H9 (cell line): ENCODE data around the gene GP1BB. TPM values are rescaled to one million over a fixed set of nuclear protein-coding genes. Genes with fewer than 3 reads are reported as not detected.

Source experiments
- DNase-seq: peaks from one replicate; pipeline ENCODE4 v3.0.0-alpha.2; 2017
- H2AFZ ChIP-seq: one replicate; pipeline ENCODE4 v1.6.1; 2013; ENCODE audit warnings: mild to moderate bottlenecking, low read length, control low read depth, moderate library complexity
- H2AK5ac ChIP-seq: 2 replicates; pipeline ENCODE4 v1.6.1; 2013; ENCODE audit warnings: low read length, control low read depth, mixed read lengths; ENCODE audit not compliant: insufficient read length
- H2BK120ac ChIP-seq: one replicate; pipeline ENCODE4 v1.6.1; 2013; ENCODE audit warnings: low read depth, mild to moderate bottlenecking, low read length, control low read depth, inconsistent platforms; ENCODE audit not compliant: poor library complexity, severe bottlenecking
- H2BK12ac ChIP-seq: 2 replicates; pipeline ENCODE4 v1.6.1; 2013; ENCODE audit warnings: low read length, control low read depth, mixed read lengths, low read depth; ENCODE audit not compliant: insufficient read length
- H2BK15ac ChIP-seq: 2 replicates; pipeline ENCODE4 v1.6.1; 2013; ENCODE audit warnings: low read depth, low read length, control low read depth
- H2BK20ac ChIP-seq: one replicate; pipeline ENCODE4 v1.6.1; 2013; ENCODE audit warnings: low read depth, mild to moderate bottlenecking, low read length, control low read depth, inconsistent platforms; ENCODE audit not compliant: poor library complexity, severe bottlenecking
- H2BK5ac ChIP-seq: 2 replicates; pipeline ENCODE4 v1.6.1; 2013; ENCODE audit warnings: low read length, control low read depth, mixed read lengths; ENCODE audit not compliant: insufficient read length
- H3K14ac ChIP-seq: 2 replicates; pipeline ENCODE4 v1.6.1; 2013; ENCODE audit warnings: low read length, control low read depth; ENCODE audit not compliant: insufficient read depth
- H3K18ac ChIP-seq: 2 replicates; pipeline ENCODE4 v1.6.1; 2013; ENCODE audit warnings: low read depth, mild to moderate bottlenecking, mixed read lengths, low read length, control low read depth; ENCODE audit not compliant: insufficient read length
- H3K23ac ChIP-seq: 2 replicates; pipeline ENCODE4 v1.6.1; 2013; ENCODE audit warnings: low read length, control low read depth, mixed read lengths, low read depth; ENCODE audit not compliant: insufficient read length
- H3K23me2 ChIP-seq: 2 replicates; pipeline ENCODE4 v1.6.1; 2013; ENCODE audit warnings: low read depth, mild to moderate bottlenecking, mixed read lengths, low read length, control low read depth; ENCODE audit not compliant: insufficient read length, poor library complexity, severe bottlenecking
- H3K27ac ChIP-seq: 2 replicates; pipeline ENCODE4 v1.5.1; 2013; ENCODE audit warnings: low read length, control low read depth, mixed read lengths, low read depth; ENCODE audit not compliant: insufficient read length
- H3K27me3 ChIP-seq: 2 replicates; pipeline ENCODE4 v1.6.1; 2013; ENCODE audit warnings: low read length, control low read depth, inconsistent platforms; ENCODE audit not compliant: insufficient read depth
- H3K4ac ChIP-seq: 2 replicates; pipeline ENCODE4 v1.6.1; 2013; ENCODE audit warnings: low read depth, mild to moderate bottlenecking, control low read depth, inconsistent platforms, low read length, moderate library complexity
- H3K4me1 ChIP-seq: 2 replicates; pipeline ENCODE4 v1.6.1; 2013; ENCODE audit warnings: low read length, control low read depth, inconsistent platforms; ENCODE audit not compliant: insufficient read depth
- H3K4me2 ChIP-seq: 2 replicates; pipeline ENCODE4 v1.6.1; 2013; ENCODE audit warnings: low read length, control low read depth, mixed read lengths; ENCODE audit not compliant: insufficient read length, insufficient read depth
- H3K56ac ChIP-seq: 2 replicates; pipeline ENCODE4 v1.6.1; 2013; ENCODE audit warnings: low read depth, mild to moderate bottlenecking, mixed read lengths, low read length, control low read depth; ENCODE audit not compliant: insufficient read length
- H3K79me1 ChIP-seq: 2 replicates; pipeline ENCODE4 v1.6.1; 2013; ENCODE audit warnings: low read depth, mild to moderate bottlenecking, moderate library complexity, low read length, control low read depth, inconsistent platforms; ENCODE audit not compliant: insufficient read depth, poor library complexity, severe bottlenecking
- H3K79me2 ChIP-seq: 2 replicates; pipeline ENCODE4 v1.6.1; 2013; ENCODE audit warnings: low read length, control low read depth, inconsistent platforms; ENCODE audit not compliant: insufficient read depth
- H3K9ac ChIP-seq: 2 replicates; pipeline ENCODE4 v1.6.1; 2013; ENCODE audit warnings: low read length, control low read depth, mixed read lengths; ENCODE audit not compliant: insufficient read length; ENCODE audit errors: extremely low read depth
- H3K9me3 ChIP-seq: one replicate; pipeline ENCODE4 v1.6.1; 2013; ENCODE audit warnings: low read depth, low read length, inconsistent platforms; ENCODE audit not compliant: control insufficient read depth
- H3T11ph ChIP-seq: one replicate; pipeline ENCODE4 v1.6.1; 2013; ENCODE audit warnings: mild to moderate bottlenecking, low read length, control low read depth, inconsistent platforms
- H4K20me1 ChIP-seq: one replicate; pipeline ENCODE4 v1.6.1; 2013; ENCODE audit not compliant: control insufficient read depth, insufficient read length, insufficient read depth
- H4K5ac ChIP-seq: 2 replicates; pipeline ENCODE4 v1.6.1; 2013; ENCODE audit warnings: low read depth, mild to moderate bottlenecking, mixed read lengths, low read length, control low read depth; ENCODE audit not compliant: insufficient read length
- H4K8ac ChIP-seq: replicated peaks from 2 replicates; pipeline ENCODE4 v1.6.1; 2013; ENCODE audit warnings: low read length, control low read depth, mixed read lengths, low read depth; ENCODE audit not compliant: insufficient read length
- H4K91ac ChIP-seq: 2 replicates; pipeline ENCODE4 v1.6.1; 2013; ENCODE audit warnings: low read depth, mild to moderate bottlenecking, moderate library complexity, mixed read lengths, low read length, control low read depth; ENCODE audit not compliant: insufficient read length
- H3K27ac Mint-ChIP-seq, 3 experiments: 2 replicates in 2 of 3; 3 replicates in 1 of 3; pipeline ENCODE4 v1.8.0; 2020 to 2021; ENCODE audit warnings: mixed read lengths in 3 of 3, mild to moderate bottlenecking in 1 of 3, moderate library complexity in 1 of 3
- H3K27me3 Mint-ChIP-seq: 2 replicates; pipeline ENCODE4 v1.8.0; 2021; ENCODE audit warnings: low read depth, mild to moderate bottlenecking, moderate library complexity, mixed read lengths
- H3K36me3 Mint-ChIP-seq, 3 experiments: 2 replicates in 2 of 3; 3 replicates in 1 of 3; pipeline ENCODE4 v1.8.0; 2020 to 2021; ENCODE audit warnings: low read depth in 3 of 3, mixed read lengths in 3 of 3; ENCODE audit not compliant: insufficient read depth in 1 of 3
- H3K4me1 Mint-ChIP-seq, 2 experiments: 2 replicates each; pipeline ENCODE4 v1.8.0; 2020; ENCODE audit warnings: mixed read lengths in 2 of 2
- H3K4me3 Mint-ChIP-seq, 2 experiments: 2 replicates in 1 of 2; 3 replicates in 1 of 2; pipeline ENCODE4 v1.8.0; 2020 to 2021; ENCODE audit warnings: mild to moderate bottlenecking in 2 of 2, mixed read lengths in 2 of 2, moderate library complexity in 1 of 2
- H3K9me3 Mint-ChIP-seq, 2 experiments: 2 replicates in 1 of 2; 3 replicates in 1 of 2; pipeline ENCODE4 v1.8.0; 2020; ENCODE audit warnings: mild to moderate bottlenecking in 2 of 2, mixed read lengths in 2 of 2, moderate library complexity in 1 of 2
- WGBS: extraction: QIAGEN DNeasy Blood & Tissue Kit; methylation state at CpG from one replicate; pipeline ENCODE4 v1.1.7; 2013; ENCODE audit warnings: missing lambda C conversion rate, low lambda C conversion rate, mixed read lengths; ENCODE audit not compliant: insufficient read length; ENCODE audit errors: extremely low coverage; 5-methylcytosine and 5-hydroxymethylcytosine counted together
- total RNA-seq: library from RNA; stranded (reverse); gene quantifications from 2 replicates; pipeline ENCODE4 v1.2.1, GENCODE V29; 2021
- TF ChIP-seq, protein P1 (sequence below): fragments of 200-600 bp; sonication (generic); conservative IDR thresholded peaks from 3 replicates; pipeline ENCODE4 v1.8.0; 2021; ENCODE audit warnings: antibody characterized with exemption, mild to moderate bottlenecking

The GP1BB gene
- total RNA-seq, 1 experiment from 2014 or later = 3.4 TPM

DNA sequence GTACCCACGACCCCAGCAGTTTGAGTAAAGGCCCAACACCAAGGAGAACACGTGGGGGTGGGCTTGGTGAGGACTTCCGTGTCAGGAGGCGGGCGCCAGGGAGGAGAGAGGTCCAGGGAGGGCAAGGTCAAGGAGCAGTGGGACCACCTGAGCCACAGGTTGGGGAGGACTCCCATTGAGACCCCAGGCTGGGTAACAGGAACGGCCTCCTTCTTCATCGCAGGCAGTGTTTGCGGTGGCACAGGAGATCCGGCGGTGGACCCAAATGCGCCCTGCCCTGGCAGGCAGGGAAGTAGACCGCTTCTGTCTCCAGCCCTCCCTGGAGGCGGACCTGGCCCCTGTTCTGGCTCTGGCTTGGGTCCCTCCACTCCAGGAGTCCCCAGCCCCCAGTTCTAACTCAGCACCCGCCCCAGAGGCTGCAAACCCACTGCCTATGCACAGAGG is 31.4 kb downstream of the GP1BB start:
- Histone ChIP-seq H4K5ac (no peak overlapping the region), H3K4me1 (no peaks in the 10 kb centered on the region), H3K27ac (no peak overlapping the region), H3K9me3 (no peaks in the 10 kb centered on the region), H3K4ac (no peak overlapping the region), H3K79me1 (no peaks in the 10 kb centered on the region), H3K56ac (no peak overlapping the region), H4K91ac (no peak overlapping the region), H3K23ac (no peak overlapping the region), H3K4me2 (peak overlapping the region; percentile 13), H3K18ac (no peak overlapping the region), H2BK15ac (no peak overlapping the region), H3K9ac (no peak overlapping the region), H2AFZ (no peak overlapping the region), H2BK5ac (no peak overlapping the region), H3K14ac (no peak overlapping the region; the same call in 1 of the 2 replicates), H2BK20ac (no peak overlapping the region), H4K8ac (no peak overlapping the region), H2BK120ac (no peak overlapping the region), H3K79me2 (no peaks in the 10 kb centered on the region), H4K20me1 (peaks cover 3% of the 10 kb centered on the region), H3K23me2 (no peaks in the 10 kb centered on the region), H3T11ph (no peak overlapping the region), H2BK12ac (no peak overlapping the region), H3K27me3 (peaks cover 65% of the 10 kb centered on the region), H2AK5ac (no peak overlapping the region)
- H3K36me3 Mint-ChIP-seq = no peaks in the 10 kb centered on the region
- WGBS = no CpG with 5 or more reads among the region's 14 CpGs
- H3K4me1 Mint-ChIP-seq = peaks cover 14 to 33% of the 10 kb centered on the region in 2 experiments
- DNase-seq = peak; percentile 49
- H3K4me3 Mint-ChIP-seq = peak overlapping the region; percentile 15 to 64; a peak in 4 of 5 replicates
- no peak overlapping the region for H3K27ac Mint-ChIP-seq
- TF ChIP-seq, protein P1, sequence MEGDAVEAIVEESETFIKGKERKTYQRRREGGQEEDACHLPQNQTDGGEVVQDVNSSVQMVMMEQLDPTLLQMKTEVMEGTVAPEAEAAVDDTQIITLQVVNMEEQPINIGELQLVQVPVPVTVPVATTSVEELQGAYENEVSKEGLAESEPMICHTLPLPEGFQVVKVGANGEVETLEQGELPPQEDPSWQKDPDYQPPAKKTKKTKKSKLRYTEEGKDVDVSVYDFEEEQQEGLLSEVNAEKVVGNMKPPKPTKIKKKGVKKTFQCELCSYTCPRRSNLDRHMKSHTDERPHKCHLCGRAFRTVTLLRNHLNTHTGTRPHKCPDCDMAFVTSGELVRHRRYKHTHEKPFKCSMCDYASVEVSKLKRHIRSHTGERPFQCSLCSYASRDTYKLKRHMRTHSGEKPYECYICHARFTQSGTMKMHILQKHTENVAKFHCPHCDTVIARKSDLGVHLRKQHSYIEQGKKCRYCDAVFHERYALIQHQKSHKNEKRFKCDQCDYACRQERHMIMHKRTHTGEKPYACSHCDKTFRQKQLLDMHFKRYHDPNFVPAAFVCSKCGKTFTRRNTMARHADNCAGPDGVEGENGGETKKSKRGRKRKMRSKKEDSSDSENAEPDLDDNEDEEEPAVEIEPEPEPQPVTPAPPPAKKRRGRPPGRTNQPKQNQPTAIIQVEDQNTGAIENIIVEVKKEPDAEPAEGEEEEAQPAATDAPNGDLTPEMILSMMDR = no peak
- peaks cover 3 to 4% of the 10 kb centered on the region in 2 experiments; a peak in 3 of 5 replicates for H3K9me3 Mint-ChIP-seq
- H3K27me3 Mint-ChIP-seq = peaks cover 82% of the 10 kb centered on the region
